Measurements from ENCODE around the gene ZBED4. TPM values are rescaled to one million over a fixed set of nuclear protein-coding genes. Genes with fewer than 3 reads are reported as not detected.
A peak's percentile ranks its signal among the peaks of the same experiment; 100 is the strongest.

Gene ZBED4
- total RNA-seq, 1 donor from 2014 or later: 9.1 TPM

GRCh38 chr22:49903322-49904039 is 49.8 kb downstream of the ZBED4 start:
- DNase-seq: no peak

- no peak for DNase-seq
These were observed 50.4 kb downstream of the ZBED4 start for GRCh38 chr22:49904040-49904369.

- DNase-seq: no peak
These were observed 51.8 kb downstream of the ZBED4 start for GRCh38 chr22:49905465-49905864.

GRCh38 chr22:49906071-49906798 is 52.6 kb downstream of the ZBED4 start:
- no peak for DNase-seq

- DNase-seq: no peak
These were observed 53.2 kb downstream of the ZBED4 start for GRCh38 chr22:49906799-49907290.

GRCh38 chr22:49907807-49908206 is 54.2 kb downstream of the ZBED4 start:
- no peak for DNase-seq

- DNase-seq: no peak
These were observed 56.0 kb downstream of the ZBED4 start for GRCh38 chr22:49909476-49910205.

GRCh38 chr22:49910229-49911155 is 56.8 kb downstream of the ZBED4 start:
- no peak for DNase-seq

- no peak for DNase-seq
These were observed 58.4 kb downstream of the ZBED4 start for GRCh38 chr22:49911881-49912625.

- DNase-seq: no peak
These were observed 59.4 kb downstream of the ZBED4 start for GRCh38 chr22:49913026-49913425.

GRCh38 chr22:49913446-49913845 is 59.8 kb downstream of the ZBED4 start:
- no peak for DNase-seq

GRCh38 chr22:49914256-49914655 is 60.6 kb downstream of the ZBED4 start:
- no peak for DNase-seq

- DNase-seq: no peak
These were observed 62.0 kb downstream of the ZBED4 start for GRCh38 chr22:49915610-49916009.

GRCh38 chr22:49916831-49917230 is 63.2 kb downstream of the ZBED4 start:
- DNase-seq: no peak

GRCh38 chr22:49917974-49918910 is 64.6 kb downstream of the ZBED4 start, which contains the start of the genes ALG12 and CRELD2:
TSS of gene ALG12 (minus strand) at chr22:49918438. CDS start at chr22:49913765, 4,673 bp downstream.
TSS of gene CRELD2 (plus strand) at chr22:49918634. CDS start at chr22:49918770, 136 bp downstream.
- peak; percentile 96 for DNase-seq

GRCh38 chr22:49918911-49919881 is 65.6 kb downstream of the ZBED4 start:
- DNase-seq: no peak

- DNase-seq: no peak
These were observed 67.2 kb downstream of the ZBED4 start for GRCh38 chr22:49920859-49921258.

GRCh38 chr22:49921508-49922278 is 68.0 kb downstream of the ZBED4 start:
- DNase-seq: no peak

All from skin of body (tissue), 2 donors.